COLO668 (cell line): ENCODE measurements around the gene GAS7.
"Not testable (repeated sequence)": the region's sequence is repeated elsewhere in the genome, so short reads cannot be mapped to it uniquely, and the experiment has no call there.

ENCODE experiments used
- DNase-seq: peaks from one replicate; lab custom pipeline; 2025; ENCODE audit not compliant: unreplicated experiment; lab: John Stamatoyannopoulos, UW

The GAS7 gene

GRCh38 chr17:10114931-10115535, 83.4 kb downstream of the GAS7 start:
- no peak for DNase-seq

- DNase-seq: no peak
Observed at GRCh38 chr17:10112962-10113361, 85.4 kb downstream of the GAS7 start.

GRCh38 chr17:10111907-10112452, 86.4 kb downstream of the GAS7 start:
- DNase-seq: no peak

- DNase-seq: no peak
Observed at GRCh38 chr17:10109146-10109545, 89.3 kb downstream of the GAS7 start.

- no peak for DNase-seq
Observed at GRCh38 chr17:10107316-10108165, 90.9 kb downstream of the GAS7 start.

GRCh38 chr17:10106067-10106466, 92.3 kb downstream of the GAS7 start:
- no peak for DNase-seq

- DNase-seq: no peak
Observed at GRCh38 chr17:10105513-10106001, 92.8 kb downstream of the GAS7 start.

GRCh38 chr17:10103712-10104111, 94.7 kb downstream of the GAS7 start:
- DNase-seq: no peak

- DNase-seq: no peak
Observed at GRCh38 chr17:10102817-10103216, 95.6 kb downstream of the GAS7 start.

GRCh38 chr17:10099051-10099571, 99.3 kb downstream of the GAS7 start:
- no peak for DNase-seq

GRCh38 chr17:10096596-10096995, 101.8 kb downstream of the GAS7 start:
- DNase-seq: no peak

- DNase-seq: not testable (repeated sequence)
Observed at GRCh38 chr17:10095295-10095694, 103.1 kb downstream of the GAS7 start.

GRCh38 chr17:10094797-10095196, 103.6 kb downstream of the GAS7 start:
- no peak for DNase-seq

GRCh38 chr17:10092595-10092994, 105.8 kb downstream of the GAS7 start:
- DNase-seq: no peak

GRCh38 chr17:10091046-10091445, 107.4 kb downstream of the GAS7 start:
- no peak for DNase-seq

GRCh38 chr17:10089196-10089804, 109.1 kb downstream of the GAS7 start:
- no peak for DNase-seq

GRCh38 chr17:10088444-10088843, 110.0 kb downstream of the GAS7 start:
- DNase-seq: no peak

- DNase-seq: no peak
Observed at GRCh38 chr17:10087355-10087754, 111.1 kb downstream of the GAS7 start.

GRCh38 chr17:10083864-10084263, 114.5 kb downstream of the GAS7 start:
- DNase-seq: no peak

GRCh38 chr17:10082795-10083194, 115.6 kb downstream of the GAS7 start:
- DNase-seq: no peak

GRCh38 chr17:10081571-10082169, 116.7 kb downstream of the GAS7 start:
- DNase-seq: no peak
